NCI-H526 treated with DMSO at 0.1 percent for 48 hours (cell line): Measurements from ENCODE around the gene RUFY3.
A peak's percentile ranks its signal among the peaks of the same experiment; 100 is the strongest.

Experiments
- DNase-seq: peaks from one replicate; lab custom pipeline; 2025; lab: John Stamatoyannopoulos, UW

Gene RUFY3

GRCh38 chr4:70778888-70779422 lies 57.2 kb downstream of the RUFY3 start:
- DNase-seq = no peak

- DNase-seq = no peak
Measured at GRCh38 chr4:70783096-70783495, 61.3 kb downstream of the RUFY3 start.

DNA sequence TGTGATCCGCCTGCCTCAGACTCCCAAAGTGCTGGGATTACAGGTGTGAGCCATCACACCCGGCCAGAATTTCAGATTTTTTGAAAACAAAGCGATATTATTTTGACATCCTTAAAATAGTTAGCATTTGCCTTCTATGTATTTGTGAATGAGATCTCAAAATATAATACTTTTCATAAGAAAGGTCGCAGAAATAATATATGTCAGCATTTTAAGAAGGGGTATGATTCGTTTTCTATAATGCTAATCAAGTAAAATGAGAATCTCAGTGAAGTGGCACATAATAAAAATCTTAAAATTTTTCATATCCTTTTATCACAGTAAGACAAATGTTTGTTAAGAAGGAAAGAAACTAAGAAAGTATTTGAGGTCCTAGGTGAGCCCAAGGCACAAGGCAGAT lies 65.7 kb downstream of the RUFY3 start:
- DNase-seq = no peak

DNA sequence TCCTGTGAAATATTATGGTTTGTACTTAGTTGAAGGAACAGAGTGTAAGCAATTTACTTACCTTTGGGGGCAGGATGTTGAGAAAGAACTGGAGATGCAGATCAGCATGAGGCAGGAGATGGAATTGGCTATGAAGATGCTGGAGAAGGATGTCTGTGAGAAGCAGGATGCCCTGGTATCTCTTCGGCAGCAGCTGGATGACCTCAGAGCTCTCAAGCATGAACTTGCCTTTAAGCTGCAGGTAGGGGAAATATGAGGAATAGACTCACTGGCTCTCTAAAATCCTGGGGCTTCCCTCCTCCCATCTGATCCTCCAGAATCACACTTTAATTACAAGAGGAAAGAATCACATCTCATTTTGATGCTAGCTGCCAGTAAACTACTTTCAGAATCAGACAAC lies 67.0 kb downstream of the RUFY3 start:
- no peak for DNase-seq

- no peak for DNase-seq
Measured at GRCh38 chr4:70793626-70794025, 71.9 kb downstream of the RUFY3 start.

GRCh38 chr4:70801265-70801809 lies 79.6 kb downstream of the RUFY3 start:
- no peak for DNase-seq

DNA sequence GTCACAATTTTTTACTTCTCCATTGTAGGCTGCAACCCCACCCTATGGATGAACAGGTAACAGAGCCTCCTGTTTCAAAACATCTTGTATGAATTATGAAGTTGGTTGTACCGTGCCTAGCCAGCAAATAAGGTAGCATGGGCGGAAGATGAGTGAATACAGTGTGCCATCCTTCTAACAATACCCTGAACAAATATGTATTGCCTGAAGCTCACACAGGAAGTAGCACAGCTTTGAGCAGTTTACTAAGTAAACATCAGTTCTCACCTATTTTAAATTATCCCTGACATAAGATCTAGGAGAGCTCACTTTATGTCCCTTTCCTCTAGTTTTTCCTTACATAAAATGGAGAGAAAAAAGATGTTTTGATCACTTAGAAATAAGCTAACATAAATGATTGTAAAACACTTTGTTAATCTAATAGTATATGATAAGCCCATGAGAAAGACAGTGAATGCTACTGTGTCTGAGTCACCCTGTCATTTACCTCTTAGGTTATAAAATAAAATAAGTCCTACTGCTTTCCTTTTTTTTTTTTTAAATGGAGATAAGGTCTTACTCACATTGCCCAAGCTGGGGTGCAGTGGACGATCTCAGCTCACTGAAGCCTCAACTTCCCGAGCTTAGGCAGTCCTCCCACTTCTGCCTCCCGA lies 81.3 kb downstream of the RUFY3 start:
- no peak for DNase-seq

GRCh38 chr4:70808151-70808550 lies 86.4 kb downstream of the RUFY3 start:
- DNase-seq = no peak

GRCh38 chr4:70815370-70815769 lies 93.6 kb downstream of the RUFY3 start:
- DNase-seq = no peak

DNA sequence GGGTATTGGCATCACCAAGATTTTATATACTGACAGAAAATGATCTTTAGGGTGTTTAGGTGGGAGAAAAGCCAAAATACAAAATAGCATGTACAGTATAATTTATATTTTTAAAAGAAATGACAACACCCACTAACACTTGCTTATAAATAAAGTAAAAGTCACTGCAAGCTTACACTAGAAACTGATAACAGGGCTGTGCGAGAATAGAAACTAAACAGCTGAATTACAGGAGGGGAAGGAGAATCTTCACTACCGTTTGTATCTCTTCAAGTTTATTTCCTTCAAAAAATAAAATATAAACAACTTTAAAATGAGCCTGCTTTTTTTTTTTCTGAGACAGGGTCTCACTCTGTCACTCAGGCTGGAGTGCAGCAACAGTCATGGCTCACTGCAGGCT lies 95.1 kb downstream of the RUFY3 start:
- no peak for DNase-seq

DNA sequence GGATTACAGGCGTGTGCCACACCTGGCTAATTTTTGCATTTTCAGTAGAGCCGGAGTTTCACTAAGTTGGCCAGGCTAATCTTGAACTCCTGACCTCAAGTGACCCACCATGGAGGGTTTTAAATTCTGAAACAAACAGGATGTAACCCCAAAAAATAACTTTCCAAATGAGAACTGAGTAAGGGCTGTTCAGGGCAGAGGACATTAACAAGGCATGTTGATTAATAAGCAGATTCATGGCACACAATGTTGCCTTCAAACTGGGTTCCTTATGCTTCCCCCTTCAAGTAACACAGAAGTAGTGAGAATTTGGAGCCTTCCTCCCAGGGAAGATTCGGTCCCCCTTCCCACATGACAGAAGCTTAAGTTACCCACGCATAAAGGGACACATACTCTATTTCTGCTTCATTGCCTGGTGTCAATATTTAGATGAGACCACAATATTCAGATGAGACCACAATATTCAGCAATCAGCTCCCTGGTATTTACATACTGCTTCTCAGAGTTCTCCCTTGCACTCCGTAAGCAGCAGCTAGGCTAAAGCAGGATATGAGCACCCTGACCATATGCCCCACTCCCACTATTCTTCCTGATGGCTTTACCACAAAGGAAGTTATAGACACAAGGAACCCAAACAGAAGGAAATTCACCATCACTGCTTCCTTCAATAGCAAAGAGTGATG lies 96.5 kb downstream of the RUFY3 start:
- peak; percentile 65 for DNase-seq

DNA sequence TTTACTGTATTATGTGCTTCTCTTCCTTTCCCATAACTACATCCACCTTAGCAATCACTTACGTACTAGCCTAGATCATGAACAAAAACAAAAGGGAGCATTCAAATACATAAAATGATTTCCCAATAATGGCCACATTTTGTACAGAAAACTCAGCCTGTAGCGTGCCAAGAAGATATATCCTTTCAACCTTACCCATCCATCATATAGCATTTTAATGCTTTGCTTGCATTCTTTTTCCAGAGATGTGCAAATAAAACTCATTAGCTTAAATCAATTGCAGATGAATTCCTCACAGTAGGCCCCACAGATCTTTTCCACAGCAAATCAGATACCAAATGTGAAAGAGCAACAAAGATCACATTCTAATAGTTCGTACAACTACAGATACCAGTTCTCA lies 97.2 kb downstream of the RUFY3 start:
- no peak for DNase-seq

- no peak for DNase-seq
Measured at GRCh38 chr4:70829015-70829414, 107.3 kb downstream of the RUFY3 start.

GRCh38 chr4:70829492-70829891 lies 107.7 kb downstream of the RUFY3 start:
- DNase-seq = no peak

DNA sequence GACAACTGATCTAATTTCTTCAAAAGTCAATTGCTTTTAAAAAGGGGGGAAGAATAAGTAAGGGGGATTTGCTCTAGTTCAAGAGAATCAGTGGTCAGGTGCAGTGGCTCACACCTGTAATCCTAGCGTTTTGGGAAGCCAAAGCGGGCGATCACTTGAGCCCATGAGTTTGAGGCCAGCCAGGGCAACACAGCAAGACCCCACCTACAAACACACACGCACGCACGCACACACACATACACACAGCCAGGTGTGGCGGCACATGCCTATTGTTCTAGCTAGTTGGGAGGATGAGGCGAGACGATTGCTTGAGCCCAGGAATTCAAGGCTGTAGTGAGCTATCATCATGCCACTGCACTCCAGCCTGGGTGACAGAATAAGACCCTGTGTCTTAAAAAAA lies 108.3 kb downstream of the RUFY3 start:
- DNase-seq = no peak

- no peak for DNase-seq
Measured at GRCh38 chr4:70831293-70831692, 109.5 kb downstream of the RUFY3 start.

DNA sequence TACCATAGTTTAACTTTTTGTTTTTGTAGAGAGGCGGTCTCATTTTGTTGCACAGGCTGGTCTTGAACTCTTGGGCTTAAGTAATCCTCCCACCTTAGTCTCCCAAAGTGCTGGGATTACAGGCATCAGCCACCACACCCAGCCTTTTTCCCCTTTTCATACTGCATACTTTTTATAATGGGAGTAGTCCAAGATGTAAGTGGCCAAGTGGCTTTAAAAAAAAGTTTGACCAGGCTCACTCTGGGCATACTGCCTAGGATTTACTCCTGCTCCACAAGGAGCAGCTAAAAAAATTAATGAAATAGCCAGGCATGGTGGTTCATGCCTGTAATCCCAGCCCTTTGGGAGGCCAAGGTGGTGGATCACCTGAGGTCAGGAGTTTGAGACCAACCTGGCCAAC lies 111.9 kb downstream of the RUFY3 start:
- no peak for DNase-seq

- no peak for DNase-seq
Measured at GRCh38 chr4:70836081-70836480, 114.3 kb downstream of the RUFY3 start.

- DNase-seq = no peak
Measured at GRCh38 chr4:70838204-70838603, 116.4 kb downstream of the RUFY3 start.

GRCh38 chr4:70838666-70839588 lies 117.2 kb downstream of the RUFY3 start:
- DNase-seq = peak; percentile 58

DNA sequence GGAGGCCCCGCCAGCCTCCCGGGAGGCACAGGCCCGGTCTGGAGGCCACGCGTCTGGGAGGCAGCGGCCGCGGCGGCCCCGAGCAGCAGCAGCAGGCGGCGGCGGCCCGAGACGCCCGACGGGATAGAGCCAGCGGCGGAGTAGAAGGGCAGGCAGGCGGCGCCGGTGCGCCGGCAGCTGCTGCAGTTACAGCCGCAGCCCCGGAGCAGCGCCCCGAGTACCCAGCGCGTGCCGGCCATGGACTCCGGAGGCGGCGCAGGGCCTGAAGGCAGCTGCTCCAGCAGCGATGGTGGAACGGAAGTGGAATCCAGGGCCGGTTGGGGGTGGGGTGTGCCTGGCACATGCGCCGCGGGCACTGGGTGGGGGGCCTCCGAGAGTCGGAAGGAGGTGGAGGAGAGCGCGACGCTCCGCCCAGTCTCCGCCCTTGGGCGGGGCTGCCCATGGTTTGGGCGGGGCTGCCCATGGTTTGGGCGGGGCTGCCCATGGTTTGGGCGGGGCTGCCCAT lies 117.9 kb downstream of the RUFY3 start, which contains the start of gene GRSF1:
GRSF1 (minus strand) TSS at position 302 of the 505 bp plus-strand sequence; CDS start at position 239, 63 bp downstream.
- peak; percentile 57 for DNase-seq

DNA sequence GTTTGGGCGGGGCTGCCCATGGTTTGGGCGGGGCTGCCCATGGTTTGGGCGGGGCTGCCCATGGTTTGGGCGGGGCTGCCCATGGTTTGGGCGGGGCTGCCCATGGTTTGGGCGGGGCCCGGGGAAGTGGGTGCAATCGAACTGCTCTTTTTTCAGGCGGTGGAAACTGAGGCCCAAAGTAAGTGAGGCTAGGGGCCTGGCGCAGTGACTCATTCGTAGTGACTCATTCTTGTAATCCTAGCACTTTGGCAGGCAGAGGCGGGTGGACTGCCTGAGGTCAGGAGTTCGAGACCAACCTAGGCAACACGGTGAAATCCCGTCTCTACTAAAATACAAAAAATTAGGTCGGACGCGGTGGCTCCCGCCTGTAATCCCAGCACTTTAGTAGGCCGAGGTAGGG lies 118.4 kb downstream of the RUFY3 start:
- peak; percentile 1 for DNase-seq
